ENCODE measurements around the gene ADAMTS7.
A peak's percentile ranks its signal among the peaks of the same experiment; 100 is the strongest.
"Not testable (repeated sequence)": the region's sequence is repeated elsewhere in the genome, so short reads cannot be mapped to it uniquely, and the experiment has no call there.

The ADAMTS7 gene, protein sequence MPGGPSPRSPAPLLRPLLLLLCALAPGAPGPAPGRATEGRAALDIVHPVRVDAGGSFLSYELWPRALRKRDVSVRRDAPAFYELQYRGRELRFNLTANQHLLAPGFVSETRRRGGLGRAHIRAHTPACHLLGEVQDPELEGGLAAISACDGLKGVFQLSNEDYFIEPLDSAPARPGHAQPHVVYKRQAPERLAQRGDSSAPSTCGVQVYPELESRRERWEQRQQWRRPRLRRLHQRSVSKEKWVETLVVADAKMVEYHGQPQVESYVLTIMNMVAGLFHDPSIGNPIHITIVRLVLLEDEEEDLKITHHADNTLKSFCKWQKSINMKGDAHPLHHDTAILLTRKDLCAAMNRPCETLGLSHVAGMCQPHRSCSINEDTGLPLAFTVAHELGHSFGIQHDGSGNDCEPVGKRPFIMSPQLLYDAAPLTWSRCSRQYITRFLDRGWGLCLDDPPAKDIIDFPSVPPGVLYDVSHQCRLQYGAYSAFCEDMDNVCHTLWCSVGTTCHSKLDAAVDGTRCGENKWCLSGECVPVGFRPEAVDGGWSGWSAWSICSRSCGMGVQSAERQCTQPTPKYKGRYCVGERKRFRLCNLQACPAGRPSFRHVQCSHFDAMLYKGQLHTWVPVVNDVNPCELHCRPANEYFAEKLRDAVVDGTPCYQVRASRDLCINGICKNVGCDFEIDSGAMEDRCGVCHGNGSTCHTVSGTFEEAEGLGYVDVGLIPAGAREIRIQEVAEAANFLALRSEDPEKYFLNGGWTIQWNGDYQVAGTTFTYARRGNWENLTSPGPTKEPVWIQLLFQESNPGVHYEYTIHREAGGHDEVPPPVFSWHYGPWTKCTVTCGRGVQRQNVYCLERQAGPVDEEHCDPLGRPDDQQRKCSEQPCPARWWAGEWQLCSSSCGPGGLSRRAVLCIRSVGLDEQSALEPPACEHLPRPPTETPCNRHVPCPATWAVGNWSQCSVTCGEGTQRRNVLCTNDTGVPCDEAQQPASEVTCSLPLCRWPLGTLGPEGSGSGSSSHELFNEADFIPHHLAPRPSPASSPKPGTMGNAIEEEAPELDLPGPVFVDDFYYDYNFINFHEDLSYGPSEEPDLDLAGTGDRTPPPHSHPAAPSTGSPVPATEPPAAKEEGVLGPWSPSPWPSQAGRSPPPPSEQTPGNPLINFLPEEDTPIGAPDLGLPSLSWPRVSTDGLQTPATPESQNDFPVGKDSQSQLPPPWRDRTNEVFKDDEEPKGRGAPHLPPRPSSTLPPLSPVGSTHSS (N-terminal part only)

DNA sequence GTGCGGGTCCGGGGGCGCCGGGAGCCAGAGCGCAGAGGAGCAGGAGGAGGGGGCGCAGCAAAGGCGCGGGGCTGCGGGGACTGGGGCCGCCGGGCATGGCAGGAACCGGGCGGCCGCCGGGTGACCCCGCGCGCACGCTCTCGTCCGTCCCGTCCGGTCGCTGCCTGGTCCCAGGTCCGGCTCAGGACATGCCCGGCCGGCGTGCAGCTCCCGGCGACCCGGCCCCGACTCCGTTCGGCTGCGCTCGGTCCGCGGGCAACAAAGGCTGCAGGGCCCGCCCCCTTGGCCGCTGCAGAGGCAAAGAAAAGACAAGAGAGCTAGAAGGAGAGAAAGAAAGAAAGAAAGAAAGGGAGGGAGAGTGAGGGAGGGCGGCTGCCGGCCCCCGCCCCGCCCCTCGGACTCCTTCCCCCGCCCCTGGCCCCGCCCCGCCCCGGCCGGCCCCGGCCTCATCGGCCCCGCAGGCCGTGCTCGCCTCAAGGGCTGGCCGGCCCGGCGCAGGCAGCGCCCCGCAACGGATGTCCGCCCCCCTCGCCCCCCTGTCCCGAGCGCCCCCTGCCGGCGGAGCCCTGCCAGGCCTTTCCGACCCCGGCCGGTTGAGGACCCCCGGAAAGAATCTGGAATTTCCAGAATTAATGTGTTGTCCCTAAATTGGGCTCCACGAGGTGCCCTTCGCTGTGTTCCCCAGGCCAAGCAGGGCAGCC lies at the start of gene ADAMTS7:
Gene ADAMTS7 (minus strand): TSS at position 341 of the 701 bp plus-strand sequence. CDS start 244 bp downstream, at position 97.
- peak; percentile 16 to 31 for DNase-seq (ENCODE audit: low read depth in 1 of 2, low spot score in 1 of 2)

DNA sequence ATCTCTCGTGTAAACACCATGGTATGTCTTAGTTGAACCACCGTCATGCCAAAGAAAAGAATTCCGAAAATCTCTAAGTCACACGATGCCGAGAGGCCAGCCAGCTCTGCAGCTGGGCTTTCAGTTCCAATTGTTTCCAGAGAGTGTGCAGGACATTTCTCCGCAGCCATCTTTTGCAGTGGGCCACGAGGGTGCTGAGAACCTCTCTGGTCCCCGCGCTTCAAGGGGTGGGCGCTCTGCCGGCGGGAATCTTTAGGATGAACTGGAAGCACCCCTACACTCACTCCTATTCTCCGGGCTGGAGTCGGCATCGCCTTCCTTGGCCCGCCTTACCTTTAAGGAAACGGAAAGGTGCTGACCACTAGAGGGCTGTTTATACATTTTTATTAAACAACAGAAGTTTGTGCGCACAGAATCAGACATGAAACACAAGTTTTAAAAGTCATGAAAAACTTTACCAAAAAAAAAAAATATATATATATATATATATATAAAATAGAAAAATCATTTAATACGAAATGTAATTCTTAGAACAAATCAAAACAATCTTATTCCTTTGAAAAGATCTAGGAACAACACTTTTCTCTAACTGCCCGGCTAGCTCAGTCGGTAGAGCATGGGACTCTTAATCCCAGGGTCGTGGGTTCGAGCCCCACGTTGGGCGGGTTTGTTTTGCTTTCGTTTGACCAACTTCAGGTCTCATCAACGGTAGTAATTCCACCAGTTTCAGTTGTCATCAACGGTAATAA lies 48.9 kb upstream of the ADAMTS7 start:
- peak; percentile 28 to 54 for DNase-seq (ENCODE audit: low read depth in 1 of 2, low spot score in 1 of 2)

DNA sequence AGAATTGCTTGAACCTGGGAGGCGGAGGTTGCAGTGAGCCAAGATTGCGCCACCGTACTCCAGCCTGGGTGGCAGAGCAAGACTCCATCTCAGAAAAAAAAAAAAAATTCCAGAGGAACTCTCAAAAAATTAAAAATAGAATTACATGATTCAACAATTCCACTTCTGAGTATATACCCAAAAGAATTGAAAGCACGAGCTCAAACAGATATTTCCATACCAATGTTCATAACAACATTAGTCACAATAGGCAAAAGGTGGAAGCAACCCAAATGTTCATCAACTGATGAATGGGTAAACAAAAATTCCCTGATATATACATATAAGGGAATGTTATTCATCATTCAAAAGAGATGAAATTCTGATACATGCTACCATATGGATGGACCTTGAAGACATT lies 44.5 kb upstream of the ADAMTS7 start:
- no peak for DNase-seq (ENCODE audit: low read depth in 1 of 2, low spot score in 1 of 2)

DNA sequence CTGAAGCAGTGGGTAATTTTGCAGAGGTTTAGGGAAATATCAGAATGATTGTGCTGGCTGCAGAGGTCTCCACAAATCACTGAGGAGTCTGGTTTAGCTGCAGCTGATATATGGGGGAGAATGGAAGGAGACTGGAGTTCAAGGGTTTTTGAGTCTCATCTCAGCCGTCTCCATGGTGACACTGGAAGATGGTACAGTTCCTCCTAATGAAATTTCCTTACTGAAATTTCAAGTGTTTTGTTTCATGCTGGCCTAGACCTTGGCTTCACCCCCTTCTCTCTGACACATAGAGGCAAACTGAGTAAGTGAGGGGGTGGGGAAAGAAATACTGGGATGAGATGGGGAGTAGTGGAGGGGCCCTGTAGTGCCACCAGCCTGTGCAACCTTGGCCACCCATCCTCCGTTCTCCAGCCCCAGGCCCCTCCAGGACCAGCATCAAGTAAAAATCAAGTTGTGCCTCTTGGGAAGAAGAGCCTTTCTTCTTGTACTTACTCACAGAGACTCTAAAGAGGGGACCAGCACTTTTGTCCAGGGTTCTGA lies 43.6 kb upstream of the ADAMTS7 start:
- no peak for DNase-seq (ENCODE audit: low read depth in 1 of 2, low spot score in 1 of 2)

DNA sequence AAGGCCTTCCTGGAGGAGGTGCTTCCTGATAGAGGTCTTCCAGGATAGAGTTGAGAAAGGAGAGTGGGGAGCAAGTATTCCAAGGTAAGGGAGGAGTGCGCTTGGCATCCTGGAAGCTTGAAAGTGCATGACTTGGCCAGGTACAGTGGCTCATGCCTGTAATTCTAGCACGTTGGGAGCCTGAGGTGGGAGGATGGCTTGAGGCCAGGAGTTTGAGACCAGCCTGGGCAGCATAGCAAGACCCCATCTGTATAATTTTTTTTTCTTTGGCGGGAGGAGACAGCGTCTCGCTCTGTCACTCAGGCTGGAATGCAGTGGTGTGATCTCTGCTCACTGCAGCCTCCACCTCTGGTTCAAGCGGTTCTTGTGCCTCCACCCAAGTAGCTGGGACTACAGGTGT lies 42.2 kb upstream of the ADAMTS7 start:
- DNase-seq (ENCODE audit: low read depth in 1 of 2, low spot score in 1 of 2) = no peak

DNA sequence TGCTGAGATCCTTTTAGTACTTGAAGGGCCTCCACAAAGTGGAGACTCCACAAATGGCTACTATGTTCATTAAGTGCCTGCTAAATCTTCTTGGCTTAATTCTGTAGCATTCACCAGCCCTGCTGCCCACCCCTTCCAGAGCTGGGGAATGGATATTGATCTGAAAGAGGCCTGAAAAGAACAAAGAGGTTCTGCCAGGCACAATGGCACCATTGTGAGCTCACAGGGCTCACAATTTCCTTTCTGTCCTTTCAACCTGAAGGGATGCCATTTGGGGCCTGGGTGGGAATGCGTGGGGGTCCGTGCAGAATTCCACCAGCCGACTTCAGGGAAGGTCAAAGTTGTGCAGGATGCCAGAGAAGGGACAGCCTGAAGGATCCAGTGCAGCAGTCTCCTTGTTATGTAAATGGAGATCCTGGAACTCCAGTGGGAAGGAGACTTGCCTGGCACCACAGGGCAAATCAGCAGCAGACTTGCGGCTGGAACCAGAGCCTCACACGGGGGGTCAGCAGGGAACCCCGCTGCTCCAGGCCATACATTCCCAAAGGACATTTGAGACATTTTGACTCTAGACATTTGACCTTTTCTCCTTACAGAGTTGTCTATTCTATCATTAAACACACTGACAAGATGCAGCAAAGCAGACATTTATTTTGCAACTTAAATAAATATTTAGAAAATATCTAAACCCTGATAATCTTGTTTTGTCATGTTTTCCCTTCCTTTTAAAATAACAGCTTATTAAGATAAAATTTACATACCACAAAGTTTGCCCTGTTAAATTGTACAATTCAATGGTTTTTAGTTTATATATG lies 39.9 kb upstream of the ADAMTS7 start:
- no peak for DNase-seq (ENCODE audit: low read depth in 1 of 2, low spot score in 1 of 2)

DNA sequence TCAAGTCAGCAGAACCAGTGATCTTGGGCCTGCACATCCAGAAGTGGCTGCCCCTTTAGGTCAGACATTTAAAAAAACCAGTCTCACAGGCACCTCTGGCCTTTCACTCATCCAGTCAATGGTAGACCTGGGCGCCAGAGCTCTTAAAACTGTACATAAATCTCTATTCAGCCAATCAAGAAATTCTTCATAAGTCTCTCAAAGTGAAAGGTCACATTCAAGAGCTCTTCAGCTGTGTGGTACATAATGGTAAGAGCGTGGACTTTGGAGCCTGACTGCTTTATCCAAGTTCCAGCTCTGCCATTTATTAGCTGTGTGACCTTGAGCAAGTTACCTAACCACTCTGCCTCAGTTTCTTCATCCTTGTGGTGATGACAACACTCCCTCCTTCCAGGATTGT lies 39.1 kb upstream of the ADAMTS7 start:
- DNase-seq (ENCODE audit: low read depth in 1 of 2, low spot score in 1 of 2) = no peak

DNA sequence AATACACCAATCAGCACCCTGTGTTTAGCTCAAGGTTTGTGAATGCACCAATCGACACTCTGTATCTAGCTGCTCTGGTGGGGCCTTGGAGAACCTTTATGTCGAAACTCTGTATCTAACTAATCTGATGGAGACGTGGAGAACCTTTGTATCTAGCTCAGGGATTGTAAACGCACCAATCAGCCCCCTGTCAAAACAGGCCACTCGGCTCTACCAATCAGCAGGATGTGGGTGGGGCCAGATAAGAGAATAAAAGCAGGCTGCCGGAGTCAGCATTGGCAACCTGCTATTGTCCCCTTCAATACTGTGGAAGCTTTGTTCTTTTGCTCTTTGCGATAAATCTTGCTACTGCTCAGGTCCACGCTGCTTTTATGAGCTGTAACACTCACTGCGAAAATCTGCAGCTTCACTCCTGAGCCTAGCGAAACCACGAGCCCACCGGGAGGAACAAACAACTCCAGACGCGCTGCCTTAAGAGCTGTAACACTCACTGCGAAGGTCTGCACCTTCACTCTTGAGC lies 36.2 kb upstream of the ADAMTS7 start:
- not testable (repeated sequence) for DNase-seq (ENCODE audit: low read depth in 1 of 2, low spot score in 1 of 2)

DNA sequence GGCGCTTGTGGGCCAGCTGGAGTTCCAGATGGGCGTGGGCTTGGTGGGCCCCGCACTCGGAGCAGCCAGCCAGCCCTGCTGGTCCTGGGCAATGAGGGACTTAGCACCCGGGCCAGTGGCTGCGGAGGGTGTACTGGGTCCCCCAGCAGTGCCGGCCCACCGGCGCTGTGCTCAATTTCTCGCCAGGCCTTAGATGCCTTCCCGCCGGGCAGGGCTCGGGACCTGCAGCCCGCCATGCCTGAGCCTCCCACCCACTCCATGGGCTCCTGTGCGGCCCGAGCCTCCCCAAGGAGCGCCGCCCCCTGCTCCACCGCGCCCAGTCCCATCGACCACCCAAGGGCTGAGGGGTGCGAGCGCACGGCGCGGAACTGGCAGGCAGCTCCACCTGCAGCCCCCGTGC lies 35.6 kb upstream of the ADAMTS7 start:
- not testable (repeated sequence) for DNase-seq (ENCODE audit: low read depth in 1 of 2, low spot score in 1 of 2)

DNA sequence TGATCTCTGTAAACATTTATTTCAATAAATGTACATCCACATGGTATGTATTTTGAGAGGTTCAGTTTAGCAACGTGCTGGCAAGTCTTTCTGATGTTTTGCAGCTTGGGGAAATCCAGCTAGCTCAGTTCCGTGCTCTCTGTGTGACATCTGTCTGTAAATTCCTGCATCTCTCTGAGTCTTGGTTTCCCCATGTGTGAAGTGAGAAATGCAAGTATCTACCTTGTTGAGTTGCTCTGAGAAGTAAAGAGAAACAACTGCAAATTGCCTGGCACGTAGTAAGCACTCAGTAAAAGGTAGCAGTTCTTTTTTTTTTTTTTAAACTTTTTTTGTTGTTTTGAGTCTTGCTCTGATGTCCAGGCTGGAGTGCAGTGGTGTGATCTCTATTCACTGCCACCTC lies 31.3 kb upstream of the ADAMTS7 start:
- DNase-seq (ENCODE audit: low read depth in 1 of 2, low spot score in 1 of 2) = no peak

DNA sequence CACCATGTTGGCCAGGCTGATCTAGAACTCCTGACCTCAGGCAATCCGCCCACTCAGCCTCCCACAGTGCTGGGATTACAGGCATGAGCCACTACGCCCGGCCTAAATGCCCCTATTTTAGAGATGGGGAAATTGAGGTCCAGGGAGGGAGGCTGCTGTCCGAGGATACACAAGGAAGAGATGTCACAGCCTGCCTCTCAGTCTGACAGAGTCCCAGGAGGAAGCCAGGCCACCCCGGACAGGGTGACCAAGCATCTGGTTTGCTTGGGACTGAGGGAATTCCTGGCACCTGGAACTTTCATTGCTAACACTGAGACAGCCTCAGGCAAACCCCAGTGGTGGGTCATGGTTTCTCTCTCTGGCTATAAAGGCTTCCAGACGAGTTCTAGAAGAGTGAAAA lies 30.6 kb upstream of the ADAMTS7 start:
- no peak for DNase-seq (ENCODE audit: low read depth in 1 of 2, low spot score in 1 of 2)

DNA sequence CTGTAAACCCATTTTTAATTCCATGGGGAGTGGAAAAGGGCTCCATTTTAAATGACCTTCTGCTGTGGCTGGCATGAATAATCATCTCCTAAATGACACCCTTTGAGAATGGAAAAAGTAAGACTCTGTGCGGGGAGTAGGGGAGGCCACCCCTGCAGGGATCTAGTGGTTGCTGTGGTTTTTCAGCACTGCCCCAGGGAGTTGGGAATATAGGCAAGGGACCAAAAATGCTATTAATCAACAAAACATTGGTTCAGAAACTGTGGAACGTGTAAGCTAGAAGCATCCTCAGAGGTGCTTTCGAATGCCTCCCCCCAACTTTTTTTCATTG lies 30.1 kb upstream of the ADAMTS7 start:
- no peak for DNase-seq (ENCODE audit: low read depth in 1 of 2, low spot score in 1 of 2)

DNA sequence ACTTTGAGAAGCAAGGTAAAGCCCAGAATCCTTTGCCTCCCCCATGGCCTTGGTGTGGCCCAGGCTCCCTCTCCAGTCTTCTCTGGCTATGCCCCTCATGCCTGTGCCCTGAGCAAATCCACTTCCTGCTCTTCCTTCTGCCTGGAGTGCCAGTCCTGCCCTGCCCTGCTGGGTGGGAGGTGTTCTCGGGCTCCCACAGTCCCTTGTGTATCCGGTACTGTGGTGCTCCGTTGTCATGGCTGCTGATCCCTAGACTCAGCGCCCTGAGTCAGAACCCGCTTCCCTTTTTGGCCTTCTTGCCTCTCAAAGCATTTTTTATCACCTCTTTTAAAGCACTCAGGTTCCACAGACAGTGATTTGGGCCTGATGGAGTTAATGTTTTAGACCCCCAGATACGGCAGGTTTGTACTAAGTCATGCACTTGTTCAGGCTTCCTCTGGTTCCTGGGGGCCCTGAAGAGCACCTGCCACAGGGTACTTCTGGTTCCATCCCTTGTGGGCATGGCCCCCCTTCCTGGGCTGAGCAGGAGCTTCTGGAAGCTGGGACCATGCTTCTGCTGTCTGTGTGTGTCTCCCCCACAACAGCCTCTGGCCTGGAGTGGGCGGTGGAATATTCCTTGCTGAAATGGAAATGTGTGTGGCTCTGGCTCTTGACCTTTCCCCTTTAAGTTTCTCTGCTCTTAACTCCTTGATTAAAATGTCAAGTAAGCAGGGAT lies 29.6 kb upstream of the ADAMTS7 start:
- DNase-seq (ENCODE audit: low read depth in 1 of 2, low spot score in 1 of 2) = no peak

DNA sequence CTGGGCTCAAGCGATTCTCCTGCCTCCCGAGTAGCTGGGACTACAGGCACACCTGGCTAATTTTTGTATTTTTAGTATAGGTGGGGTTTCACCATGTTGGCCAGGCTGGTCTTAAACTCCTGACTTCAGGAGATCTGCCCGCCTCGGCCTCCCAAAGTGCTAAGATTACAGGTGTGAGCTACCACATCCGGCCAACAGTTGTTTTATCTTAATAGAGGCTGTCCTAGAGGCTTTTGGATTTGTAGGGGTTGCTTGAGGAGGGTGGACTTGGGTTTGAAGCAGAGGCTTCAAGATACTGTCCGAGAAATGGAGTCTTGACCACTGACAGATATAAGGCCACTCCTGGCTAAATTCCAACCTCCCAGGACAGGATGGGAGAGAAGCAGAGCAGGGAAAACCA lies 27.9 kb upstream of the ADAMTS7 start:
- DNase-seq (ENCODE audit: low read depth in 1 of 2, low spot score in 1 of 2) = not testable (repeated sequence)

DNA sequence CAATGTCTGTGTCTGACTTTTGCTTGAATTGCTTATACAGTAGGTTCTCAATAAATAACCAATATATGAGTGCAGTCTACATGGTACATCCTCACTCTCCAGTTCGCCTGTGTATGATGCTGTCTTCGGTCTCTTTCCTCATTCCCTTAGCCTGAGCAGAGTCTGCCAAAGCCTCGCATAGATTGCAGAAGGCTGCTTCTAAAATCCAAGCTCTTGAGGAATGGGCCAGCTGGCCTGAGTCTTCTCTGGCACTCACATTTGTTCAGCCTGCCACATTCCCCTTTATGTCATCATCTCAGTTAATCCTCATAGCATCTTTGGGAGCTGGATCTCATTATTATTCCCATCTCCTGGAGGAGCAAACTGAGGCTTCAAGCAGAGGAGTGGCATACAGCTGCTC lies 27.2 kb upstream of the ADAMTS7 start:
- DNase-seq (ENCODE audit: low read depth in 1 of 2, low spot score in 1 of 2) = no peak

DNA sequence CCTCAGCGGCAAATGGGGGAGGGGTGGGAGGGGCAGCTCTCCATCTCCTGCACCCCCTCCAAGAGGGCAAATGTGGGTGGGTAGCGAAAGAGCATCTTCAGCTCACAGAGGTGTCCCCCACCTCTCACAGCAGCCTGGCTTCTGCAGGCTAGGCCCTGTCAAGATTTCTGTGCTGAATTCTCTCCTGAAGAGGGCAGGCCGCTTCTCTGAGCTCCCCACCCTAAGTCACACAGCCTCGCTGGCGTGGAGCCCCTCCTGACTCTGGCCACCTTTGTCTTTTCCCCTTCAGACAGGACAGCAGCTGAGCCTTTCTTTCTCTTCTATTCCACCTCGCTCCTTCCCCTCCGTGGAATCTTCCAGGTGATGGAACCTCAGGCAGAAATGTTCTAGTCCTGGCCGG lies 26.3 kb upstream of the ADAMTS7 start:
- no peak for DNase-seq (ENCODE audit: low read depth in 1 of 2, low spot score in 1 of 2)

DNA sequence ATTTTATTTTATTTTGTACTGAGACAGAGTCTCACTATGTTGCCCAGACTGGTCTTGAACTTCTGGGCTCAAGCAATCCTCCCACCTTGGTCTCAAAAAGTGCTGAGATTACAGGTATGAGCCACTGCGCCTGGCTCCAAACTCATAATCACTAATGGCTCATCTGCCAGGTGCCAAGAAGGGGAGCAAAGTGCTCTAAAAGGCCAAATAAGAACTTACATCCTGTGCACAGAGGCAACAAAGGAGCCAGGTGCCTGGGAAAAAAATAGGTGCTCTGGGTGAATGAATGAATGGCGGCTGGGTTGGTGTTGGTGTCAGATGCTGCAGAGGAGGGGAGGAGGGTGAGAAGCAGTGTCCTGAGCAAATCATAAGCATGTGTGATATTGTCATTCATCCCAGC lies 25.9 kb upstream of the ADAMTS7 start:
- DNase-seq (ENCODE audit: low read depth in 1 of 2, low spot score in 1 of 2) = no peak

DNA sequence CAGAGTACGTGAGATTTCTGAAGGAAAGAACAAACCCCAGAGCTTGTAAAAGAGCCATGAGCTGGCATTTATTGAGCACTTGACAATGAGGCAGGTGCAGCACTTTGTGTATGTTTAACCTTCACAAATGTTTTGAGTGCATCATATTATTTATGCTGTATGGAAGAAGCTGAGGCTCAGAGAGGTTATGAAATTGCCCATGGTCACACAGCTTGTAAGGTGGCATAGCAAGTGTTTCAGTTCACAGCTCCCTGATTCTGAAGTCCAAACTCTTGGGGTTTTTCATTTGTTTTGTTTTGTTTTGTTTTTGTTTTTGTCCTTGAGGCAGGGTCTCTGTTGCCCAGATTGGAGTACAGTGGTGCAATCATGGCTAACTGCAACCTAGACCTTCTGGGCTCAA lies 25.1 kb upstream of the ADAMTS7 start:
- no peak for DNase-seq (ENCODE audit: low read depth in 1 of 2, low spot score in 1 of 2)
